Panc1 (cell line): Measurements from ENCODE around the gene STMP1. TPM values are rescaled to one million over a fixed set of nuclear protein-coding genes. Genes with fewer than 3 reads are reported as not detected.

Experiments used
- total RNA-seq: library from RNA; stranded (reverse); gene quantifications from one replicate; pipeline ENCODE4 v1.2.1, GENCODE V29; 2021; ENCODE audit not compliant: unreplicated experiment

STMP1 gene
- total RNA-seq, 1 experiment from 2014 or later = 29.5 TPM

Other genes starting within 250 kb of the STMP1 start
- gene CNOT4, start 152.4 kb upstream of the STMP1 start, total RNA-seq = 22.3 TPM
- 90.4 TPM for gene NUP205, start 104.6 kb upstream of the STMP1 start, total RNA-seq
- gene SLC13A4, start 65.7 kb downstream of the STMP1 start, total RNA-seq = not detected
- not detected for gene FAM180A, start 86.3 kb downstream of the STMP1 start, total RNA-seq